HG02759 (cell line): ENCODE measurements around the gene PNMA8B.
"Not testable (repeated sequence)": the region's sequence is repeated elsewhere in the genome, so short reads cannot be mapped to it uniquely, and the experiment has no call there.

Experiments
- ATAC-seq: cut with Tn5 transposase; IDR thresholded peaks from one replicate; pipeline ENCODE4 v1.9.1; 2021; ENCODE audit warnings: mild to moderate bottlenecking, moderate library complexity; ENCODE audit not compliant: unreplicated experiment

The PNMA8B gene

DNA sequence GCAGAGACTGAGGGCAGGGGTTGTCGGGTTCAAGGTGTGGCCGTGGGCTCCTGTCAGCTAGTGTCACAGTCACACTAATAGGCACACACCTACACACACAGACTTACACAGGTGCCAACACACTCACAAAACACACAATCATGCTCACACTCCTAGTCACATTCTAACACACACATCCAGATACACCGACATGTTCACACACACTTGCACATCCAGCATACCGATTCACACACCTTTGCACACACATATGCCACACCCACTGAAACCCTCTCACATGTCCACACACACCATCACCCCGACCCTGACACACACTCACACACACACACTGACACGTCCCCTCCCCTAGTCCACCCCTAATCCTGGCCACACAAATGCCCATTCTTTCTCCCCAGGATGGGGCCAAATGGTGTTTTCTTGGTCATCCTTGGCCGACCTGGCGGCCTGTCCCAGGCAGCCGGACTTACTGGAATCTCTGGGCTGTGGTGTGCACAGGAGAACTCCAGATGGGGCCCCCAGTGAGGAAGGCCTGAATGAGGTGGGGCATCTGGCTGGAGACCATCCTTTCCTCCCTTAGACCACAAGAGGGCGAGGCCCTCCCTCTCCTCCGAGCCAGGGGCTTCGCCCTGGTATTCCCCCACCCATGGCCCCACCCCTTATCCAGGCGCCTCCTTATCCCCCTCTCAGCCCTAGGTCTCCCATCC, 19.1 kb upstream of the PNMA8B start:
- no peak for ATAC-seq

DNA sequence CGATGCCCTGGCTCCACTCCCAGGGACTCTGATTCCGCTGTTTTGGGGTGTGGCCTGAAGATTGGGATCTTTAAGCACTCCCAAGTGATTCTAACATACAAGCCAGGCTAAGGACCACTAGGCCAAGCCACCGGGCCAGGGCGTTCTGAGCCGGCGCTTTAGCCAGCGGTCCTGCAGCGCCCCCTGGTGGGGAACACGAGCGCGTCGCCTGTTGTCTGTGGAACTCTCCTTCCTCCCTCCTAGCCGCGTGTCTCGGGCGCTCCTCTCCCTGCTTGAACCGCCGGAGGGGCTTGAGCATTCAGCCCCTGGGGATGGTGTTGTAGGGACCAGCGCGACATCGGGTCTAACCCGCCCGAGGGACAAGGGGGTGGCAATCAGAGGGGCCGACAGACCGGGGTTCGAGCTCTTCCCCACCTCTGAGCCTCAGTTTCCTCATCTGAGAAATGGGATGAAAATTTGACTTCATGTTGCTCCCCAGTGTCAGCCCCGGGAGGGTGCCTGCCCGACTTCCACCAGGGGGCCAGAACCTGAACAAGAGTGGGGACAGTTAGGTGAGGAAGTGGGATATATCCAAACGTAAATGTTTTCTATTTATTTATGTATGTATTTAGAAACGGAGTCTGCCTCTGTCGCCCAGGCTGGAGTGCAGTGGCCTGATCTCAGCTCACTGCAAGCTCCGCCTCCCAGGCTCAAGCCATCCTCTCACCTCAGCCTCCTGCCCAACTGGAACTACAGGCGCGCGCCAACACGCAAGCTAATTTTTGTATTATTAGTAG, 18.0 kb upstream of the PNMA8B start:
- ATAC-seq: no peak

DNA sequence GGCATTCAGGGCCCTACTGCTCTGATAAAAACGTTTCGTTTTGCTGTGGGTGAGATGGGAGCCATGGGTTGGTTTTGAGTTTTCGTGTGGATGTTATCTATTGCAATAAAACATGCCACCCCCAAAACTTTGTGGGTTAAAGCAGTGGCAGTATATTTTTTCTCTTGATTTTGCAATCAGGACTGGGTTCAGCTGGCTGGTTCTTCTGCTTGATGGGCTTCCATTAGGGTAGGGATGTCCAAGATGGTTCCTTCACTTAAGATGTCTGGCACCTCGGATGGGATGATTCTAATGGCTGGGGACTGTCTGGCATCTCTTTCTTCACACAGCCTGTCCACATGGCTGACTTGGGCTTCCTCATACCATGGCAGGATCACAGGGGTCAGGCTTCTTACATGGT, 15.6 kb upstream of the PNMA8B start:
- no peak for ATAC-seq

DNA sequence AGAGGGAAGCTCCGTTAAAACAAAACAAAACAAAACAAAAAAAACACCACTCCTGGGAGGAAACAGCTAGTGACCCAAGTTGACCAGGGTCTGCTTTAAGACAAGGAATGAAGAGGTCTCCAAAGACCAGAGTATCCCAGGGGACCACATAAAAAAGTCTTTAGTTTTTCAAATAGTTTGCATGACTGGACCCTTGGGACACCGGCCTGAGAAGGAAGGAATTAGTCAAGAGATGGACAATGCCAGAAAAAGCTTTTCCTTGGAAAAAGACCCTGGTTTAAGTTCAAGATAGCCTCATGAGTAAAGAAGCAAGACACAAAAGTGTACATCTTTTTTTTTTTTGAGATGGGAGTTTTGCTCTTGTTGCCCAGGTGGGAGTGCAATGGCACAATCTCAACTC, 12.5 kb upstream of the PNMA8B start:
- ATAC-seq: no peak

DNA sequence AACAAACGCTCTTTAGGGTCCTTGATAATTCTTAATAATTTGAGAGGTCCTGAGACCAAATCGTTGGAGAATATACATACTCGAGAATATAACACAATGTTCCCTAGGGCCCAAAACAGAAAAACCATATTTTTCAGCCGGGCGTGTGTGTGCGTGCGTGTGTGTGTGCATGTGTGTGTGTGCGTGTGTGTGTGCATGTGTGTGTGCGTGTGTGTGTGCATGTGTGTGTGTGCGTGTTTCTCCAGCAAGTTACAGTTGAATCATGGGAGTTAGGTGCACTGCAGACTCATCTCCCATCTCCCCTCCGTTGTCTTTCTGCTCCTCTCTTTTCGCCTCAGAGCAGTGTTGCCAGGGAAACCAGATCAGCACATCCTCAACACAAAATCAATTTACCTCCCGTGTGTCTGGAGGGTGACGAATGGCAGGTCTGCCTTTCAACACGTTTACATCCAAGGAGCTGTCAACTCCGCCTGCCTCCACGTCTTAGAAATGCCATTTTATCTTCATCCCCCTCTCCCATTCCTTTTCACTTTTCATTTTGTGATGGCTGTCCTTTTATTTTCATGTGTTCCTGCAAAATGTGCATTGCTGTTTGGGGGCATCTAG, 8.3 kb upstream of the PNMA8B start:
- ATAC-seq: no peak

DNA sequence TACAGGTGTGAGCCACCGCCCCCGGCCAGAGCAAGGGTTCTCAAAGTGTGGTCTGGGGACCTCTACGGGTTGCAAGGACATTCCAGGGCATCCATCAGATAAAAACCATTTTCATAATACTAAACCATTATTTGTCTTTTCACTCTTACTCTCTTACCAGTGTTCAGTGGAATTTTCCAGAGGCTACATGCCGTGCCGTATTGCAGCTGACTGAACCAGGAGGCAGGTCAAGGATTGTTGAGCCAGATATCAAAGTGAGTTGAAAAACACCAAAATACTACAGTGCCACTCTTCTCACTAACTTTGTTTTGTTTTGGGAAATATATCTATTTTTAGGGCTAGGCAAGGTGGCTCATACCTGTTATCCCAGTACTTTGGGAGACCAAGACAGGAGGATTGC, 7.2 kb upstream of the PNMA8B start:
- no peak for ATAC-seq

DNA sequence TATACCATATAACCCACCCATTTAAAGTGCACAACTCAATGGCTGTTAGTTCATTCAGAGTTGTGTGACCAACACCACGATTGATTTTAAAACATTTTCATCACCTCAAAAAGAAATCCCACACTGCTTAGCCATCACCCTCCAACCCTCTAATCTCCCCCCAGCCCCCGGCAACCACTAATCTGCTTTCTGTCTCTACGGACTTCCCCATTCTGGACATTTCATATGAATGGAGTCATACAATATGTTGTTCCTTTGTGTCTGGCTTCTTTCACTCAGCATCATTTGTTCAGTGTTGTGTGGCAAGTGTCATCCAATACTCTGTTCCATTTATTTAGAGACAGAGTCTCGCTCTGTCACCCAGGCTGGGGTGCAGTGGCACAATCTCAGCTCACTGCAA, 4.0 kb upstream of the PNMA8B start:
- no peak for ATAC-seq

DNA sequence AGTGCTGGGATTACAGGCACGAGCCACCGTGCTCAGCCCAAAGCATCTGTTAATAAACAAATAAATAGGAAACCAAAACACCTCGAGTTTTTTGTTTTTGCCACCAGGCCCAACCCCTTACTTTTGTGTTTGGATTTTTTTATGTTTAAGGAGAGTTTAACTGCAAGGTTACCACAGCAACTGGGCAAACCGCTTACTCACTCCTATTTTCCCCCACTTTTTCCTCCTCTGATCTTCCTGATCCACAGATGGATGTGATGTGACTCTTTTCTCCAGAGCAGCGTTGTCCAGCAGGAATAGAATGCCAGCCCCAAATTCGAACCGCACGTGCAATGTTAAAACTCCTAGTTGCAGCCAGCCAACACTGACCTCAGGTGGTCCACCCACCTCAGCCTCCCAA, 2.1 kb upstream of the PNMA8B start:
- ATAC-seq: no peak

DNA sequence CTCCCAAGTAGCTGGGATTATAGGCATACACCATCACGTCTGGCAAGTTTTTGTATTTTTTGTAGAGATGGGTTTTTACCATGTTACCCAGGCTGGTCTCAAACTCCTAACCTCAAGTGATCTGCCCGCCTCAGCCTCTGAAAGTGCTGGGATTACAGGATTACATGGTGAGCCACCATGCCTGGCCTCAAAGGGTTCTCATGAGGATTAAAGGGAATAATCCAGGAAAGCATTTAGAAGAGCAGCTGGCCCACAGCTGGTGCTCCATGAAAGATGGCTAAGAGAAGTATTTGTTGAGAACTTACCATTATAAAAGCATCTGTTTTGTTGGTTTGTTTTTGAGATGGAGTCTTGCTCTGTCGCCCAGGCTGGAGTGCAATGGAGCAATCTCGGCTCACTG, 1.2 kb upstream of the PNMA8B start:
- ATAC-seq: not testable (repeated sequence)

DNA sequence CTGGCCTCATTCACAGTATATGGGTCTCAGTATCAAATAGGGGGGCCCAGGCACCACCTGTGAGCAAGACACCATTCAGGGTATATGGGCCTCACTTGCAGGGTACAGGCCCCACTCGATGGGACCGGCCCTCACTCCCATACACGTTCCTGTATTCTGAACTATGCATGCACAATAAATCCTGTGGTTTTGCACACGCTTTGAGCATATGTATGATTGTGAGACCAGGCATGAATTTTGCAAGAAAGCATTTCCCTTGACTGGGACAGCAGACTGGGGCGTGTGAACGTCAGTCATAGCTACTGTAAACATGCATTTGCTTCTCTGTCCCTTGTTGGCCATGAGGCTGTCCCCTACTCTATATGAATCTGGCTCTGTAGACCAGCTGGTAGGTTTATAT, 637 bp upstream of the PNMA8B start:
- ATAC-seq: no peak

DNA sequence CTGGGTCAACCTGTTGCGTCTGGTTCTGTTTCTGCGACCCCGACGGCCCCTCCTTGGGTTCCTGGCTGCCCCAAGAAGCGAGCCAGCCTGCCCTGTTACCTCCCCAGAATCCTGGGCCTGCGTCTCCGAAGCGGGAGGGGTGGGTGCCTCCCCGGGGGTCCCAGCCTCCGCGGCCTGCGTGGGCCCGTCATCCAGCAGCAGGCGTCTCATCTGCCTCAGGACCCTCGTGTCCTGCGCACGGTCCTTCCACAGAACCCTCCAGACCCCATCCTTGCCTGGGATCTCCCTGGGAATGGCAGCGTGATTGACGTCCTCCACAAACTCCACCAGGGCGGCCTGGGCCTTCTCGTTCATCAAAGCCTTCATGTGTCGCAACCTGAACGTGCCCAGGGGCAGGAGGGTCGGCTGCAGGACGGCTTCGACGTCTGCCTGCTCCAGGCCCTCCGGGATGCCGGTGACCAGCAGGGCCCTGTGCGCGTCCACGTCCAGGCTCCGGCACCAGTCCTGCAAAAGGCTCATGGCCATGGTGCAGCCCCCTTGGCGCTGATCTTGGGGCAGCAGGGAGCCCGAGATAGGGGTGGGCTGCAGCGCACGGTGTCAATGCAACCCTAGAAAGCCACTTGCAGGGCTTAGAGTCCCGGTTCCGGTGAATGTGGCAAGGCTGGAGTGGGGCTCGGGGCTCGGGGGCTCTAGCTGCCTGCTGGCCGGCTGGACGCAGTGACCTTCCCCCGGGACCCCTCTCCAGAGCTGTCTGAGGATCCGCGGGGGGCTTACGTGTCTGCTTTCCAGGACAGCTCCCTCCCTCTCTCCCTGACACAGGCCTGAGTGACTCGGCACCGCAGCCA, 504 bp downstream of the PNMA8B start:
- ATAC-seq: no peak

DNA sequence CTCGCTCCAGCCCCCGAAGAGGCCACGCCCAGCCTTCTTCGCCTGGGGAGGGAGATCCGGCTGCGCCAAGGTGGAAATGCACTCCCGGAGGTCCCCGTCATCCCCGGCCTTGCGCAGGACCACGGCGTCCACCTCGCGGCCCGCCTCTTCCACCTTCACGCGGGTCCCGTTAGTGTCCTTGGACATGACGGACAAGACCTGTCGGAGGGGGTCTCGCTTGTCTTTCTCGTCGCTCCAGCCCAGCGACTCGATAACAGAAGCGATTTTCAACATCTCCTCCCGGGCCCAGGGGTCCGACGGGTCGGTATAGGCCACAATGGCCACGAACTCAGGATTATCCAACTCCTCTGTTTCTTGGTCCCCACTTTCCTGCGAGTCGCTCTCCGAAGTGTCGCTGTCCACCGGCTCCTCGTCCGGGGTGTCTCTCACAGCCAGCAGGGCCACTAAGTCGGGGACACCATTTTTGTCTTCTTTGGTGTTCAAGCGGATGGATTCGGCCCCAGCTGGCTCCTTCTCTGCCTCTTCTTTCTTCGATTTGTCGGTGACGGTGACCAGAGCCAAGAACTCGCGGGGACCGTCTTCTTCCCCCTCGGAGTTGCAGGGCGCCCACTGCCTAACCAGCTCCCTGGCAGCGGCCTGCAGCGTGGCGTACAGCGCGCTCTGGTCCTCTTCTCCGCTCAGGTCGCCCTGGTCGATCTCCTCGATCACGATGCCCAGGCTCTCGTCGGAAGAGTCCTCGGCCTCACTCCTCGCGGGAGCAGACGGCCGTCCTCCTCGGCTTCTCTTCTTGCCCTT, 1.3 kb downstream of the PNMA8B start:
- ATAC-seq: no peak

DNA sequence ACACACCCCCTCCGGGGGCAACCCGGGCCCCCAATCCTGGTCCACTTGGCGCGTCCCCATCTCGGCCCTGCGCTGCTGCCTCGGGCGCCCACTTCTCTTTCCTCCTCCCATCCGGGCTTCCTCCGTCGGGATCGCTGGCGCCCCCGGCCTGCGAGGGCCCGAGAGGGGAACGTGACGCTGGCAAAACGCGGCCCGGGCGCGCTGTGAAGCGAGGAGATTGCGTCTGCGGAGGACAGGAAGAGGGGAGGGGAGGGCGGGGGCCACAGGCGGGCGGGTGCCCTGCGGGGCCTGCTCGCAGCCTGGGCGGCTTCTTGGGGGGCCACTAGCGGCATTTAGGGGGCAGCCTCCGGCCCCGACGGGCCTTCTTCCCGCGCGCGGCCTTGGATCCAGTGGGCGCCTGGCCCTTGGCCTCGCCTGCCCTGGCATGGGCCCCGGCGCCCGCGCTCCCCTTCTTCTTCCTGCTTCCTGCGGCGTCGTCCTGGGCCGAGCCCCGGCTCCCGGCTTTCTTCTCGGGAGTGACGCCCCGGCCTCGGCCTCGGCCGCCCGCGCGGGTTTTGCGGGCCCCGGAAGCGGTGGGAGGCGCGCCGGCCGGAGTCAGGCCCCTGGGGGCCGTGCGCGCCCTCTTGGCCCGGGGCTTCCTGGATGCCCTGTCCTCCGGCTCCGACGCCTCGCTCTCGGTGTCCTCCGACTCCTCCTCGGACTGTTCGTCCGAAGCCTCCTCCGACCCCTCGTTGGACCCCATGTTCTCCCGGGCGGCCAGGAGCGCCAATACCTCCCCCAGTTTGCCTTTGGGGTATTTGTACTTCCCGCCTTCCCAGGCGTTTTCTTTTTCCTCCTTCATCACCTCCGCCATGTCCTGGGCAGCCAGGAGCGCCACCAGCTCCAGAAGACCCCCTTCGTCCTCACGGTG, 2.2 kb downstream of the PNMA8B start:
- ATAC-seq: no peak

DNA sequence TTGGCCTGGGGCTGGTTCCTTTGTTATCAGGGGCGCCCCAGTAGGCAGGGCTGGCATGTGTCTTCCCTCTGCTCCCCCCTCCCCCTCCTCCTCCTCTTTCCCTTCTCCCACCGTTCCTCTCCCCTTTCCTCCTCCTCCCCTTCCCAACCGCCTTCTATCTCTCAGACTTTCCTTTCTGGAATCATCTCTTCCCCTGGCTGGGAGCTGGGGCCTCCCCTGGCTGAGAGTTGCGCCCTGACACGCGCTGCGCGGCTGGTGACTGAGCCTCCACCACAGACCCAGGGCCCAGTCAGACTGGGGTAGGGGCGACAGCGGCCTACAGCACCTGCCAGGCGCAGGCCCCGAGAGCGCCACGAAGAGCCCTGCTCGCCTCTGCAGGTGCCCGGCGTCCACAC, 2.8 kb downstream of the PNMA8B start:
- ATAC-seq: no peak

DNA sequence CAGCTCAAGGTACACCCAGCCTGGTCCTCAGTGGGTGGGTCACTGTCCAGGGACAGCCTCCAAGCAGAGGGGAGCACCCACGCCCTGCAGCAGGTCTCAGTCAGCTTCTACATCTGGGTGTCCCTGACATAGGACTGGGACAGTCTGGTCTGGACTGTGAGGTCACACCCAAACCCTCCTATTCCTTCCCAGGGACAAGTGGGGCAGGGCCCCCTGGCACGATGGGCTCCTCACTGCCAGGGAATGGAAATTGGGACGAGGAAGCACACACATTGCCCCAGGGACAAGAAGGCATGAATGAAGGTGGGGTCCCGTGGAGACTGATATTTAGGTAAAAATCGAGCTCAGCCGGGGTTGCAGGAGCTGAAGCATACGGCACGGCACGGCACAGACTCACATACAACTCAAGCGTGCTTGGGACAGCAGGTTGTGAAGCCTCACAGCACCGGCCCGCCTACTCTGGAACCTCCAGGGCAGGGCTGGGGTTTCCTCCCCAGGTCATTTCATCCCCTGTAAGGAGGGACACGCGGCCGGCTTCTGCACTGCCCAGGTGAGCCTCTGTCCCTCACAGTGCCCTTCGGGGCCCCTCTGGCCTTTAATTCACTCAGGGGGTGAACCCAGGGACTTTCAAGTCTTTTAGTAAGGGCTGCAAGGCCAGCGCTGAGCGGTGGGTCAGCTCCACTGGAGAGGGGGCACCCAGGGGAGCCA, 3.5 kb downstream of the PNMA8B start:
- no peak for ATAC-seq

DNA sequence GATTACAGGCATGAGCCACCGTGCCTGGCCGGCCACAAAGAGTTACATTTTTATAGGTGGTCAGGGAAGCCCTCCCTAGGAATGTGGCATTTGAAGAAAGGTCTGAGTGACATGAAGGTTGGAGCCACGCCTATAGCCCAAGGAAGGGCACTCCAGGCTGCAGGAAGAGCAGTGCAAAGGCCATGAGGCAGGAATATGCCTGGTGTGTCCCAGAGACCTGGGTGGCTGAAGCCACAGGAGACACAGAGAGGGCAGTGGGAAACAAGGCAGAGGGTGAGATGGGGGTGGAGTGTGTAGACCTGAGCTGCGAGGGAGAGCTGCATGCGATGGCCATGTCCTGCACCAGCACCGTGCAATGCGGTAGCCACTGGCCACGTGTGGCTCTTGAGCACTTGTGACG, 4.9 kb downstream of the PNMA8B start:
- no peak for ATAC-seq

DNA sequence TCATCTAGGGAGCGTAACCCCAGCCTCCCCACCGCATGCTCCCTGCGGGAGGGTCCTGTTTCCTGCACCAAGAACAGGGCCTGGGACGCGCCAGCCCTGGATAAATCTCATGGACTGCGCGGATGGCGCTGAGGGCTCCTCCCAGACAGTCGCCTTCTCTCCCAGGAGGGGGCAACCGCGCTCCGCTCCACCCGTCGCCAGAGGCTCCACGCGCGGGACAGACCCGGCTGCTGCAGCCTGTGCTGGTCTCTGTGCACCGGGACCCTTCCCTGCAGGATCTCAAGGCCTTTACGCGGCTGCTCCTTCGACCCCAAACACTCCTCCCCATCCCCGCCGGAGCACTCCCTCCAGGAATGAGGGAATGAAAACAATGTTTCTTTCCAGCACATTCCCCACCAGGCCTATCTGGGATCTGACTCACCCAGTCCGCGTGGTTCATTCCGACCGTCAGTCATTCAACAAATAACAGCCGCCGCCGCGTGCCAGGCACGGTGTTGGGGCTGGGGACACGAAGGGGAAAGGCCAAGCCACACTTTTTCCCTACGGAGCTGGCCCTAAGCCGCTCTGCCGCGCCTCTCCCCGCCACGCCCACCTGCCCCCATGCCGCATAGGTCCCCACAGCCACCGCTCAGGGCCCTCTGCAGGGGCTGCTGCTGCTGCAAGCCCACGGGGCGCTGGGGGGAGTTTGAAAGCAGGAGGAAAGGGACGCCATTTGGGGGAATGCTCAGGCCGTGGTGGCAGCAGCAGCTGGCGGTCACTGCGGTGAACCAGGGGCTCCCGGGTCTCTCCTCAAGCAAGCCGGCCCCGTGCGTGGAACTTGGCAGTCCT, 6.0 kb downstream of the PNMA8B start:
- ATAC-seq: no peak

DNA sequence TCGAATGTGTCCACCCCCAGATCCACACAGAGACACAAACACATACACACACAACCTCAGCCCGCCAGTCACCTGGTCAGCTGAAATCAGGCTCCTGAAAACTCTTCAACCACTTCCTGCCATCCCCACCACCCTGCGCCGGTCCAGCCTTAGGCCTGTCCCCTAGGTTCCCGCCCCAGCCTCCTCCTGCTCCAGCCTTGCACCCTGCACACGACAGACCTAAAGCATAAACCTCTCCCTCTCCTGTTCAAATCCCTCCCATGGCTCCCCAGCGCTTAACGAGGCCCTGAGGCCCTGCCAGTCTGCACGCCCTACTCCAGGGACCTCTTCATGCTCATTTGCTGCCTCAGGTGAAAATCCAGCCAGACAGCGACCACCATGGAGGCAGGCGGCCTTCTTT, 7.1 kb downstream of the PNMA8B start:
- ATAC-seq: no peak
